Spleen (tissue), 11 donors: Measurements from ENCODE around the gene ITM2C. TPM values are rescaled to one million over a fixed set of nuclear protein-coding genes. Genes with fewer than 3 reads are reported as not detected.
A peak's percentile ranks its signal among the peaks of the same experiment; 100 is the strongest.

Source experiments
- DNase-seq: peaks from one replicate; pipeline ENCODE4 v3.0.0-alpha.2; 2020
- H3K27ac ChIP-seq, 8 donors: fragments of 200-600 bp; sonication (generic) in 7 of 8; 1 replicate in 4 of 8; 2 replicates in 4 of 8; pipeline versions ENCODE4 v1.5.0 to v1.8.0; 2016 to 2021; ENCODE audit warnings: inconsistent platforms in 4 of 8, mild to moderate bottlenecking in 4 of 8, moderate library complexity in 1 of 8
- H3K27me3 ChIP-seq, 7 donors: fragments of 200-600 bp; sonication (generic) in 6 of 7; replicated peaks in 1 of 7; 1 replicate in 4 of 7; 2 replicates in 3 of 7; pipeline versions ENCODE4 v1.5.0 to v1.8.0; 2016 to 2021; ENCODE audit warnings: inconsistent platforms in 3 of 7, mild to moderate bottlenecking in 1 of 7
- H3K36me3 ChIP-seq, 6 donors: fragments of 200-600 bp; sonication (generic) in 5 of 6; 1 replicate in 4 of 6; 2 replicates in 2 of 6; pipeline versions ENCODE4 v1.5.0 to v1.8.0; 2016 to 2021; ENCODE audit warnings: inconsistent platforms in 2 of 6
- H3K4me1 ChIP-seq, 6 donors: fragments of 200-600 bp; sonication (generic) in 5 of 6; 1 replicate in 3 of 6; 2 replicates in 3 of 6; pipeline versions ENCODE4 v1.5.0 to v1.8.0; 2016 to 2021; ENCODE audit warnings: inconsistent platforms in 3 of 6
- H3K4me3 ChIP-seq, 8 donors: fragments of 200-600 bp; sonication (generic) in 7 of 8; 1 replicate in 4 of 8; 2 replicates in 4 of 8; pipeline versions ENCODE4 v1.5.0 to v1.8.0; 2016 to 2021; ENCODE audit warnings: inconsistent platforms in 4 of 8, mild to moderate bottlenecking in 4 of 8, moderate library complexity in 2 of 8
- H3K9me3 ChIP-seq, 8 donors: fragments of 200-600 bp; sonication (generic) in 7 of 8; 1 replicate in 4 of 8; 2 replicates in 4 of 8; pipeline versions ENCODE4 v1.5.0 to v1.8.0; 2016 to 2021; ENCODE audit warnings: inconsistent platforms in 4 of 8
- CTCF ChIP-seq, 11 experiments: fragments of 200-600 bp in 7 of 11; fragments of 450-650 bp in 4 of 11; sonication (generic) in 4 of 11; IDR thresholded peaks in 8 of 11; conservative IDR thresholded peaks in 3 of 11; 1 replicate in 7 of 11; 2 replicates in 4 of 11; pipeline versions ENCODE4 v1.4.0 to v1.8.0; 2016 to 2021; ENCODE audit warnings: antibody characterized with exemption in 11 of 11, inconsistent platforms in 4 of 11, mild to moderate bottlenecking in 1 of 11
- POLR2A ChIP-seq, 3 donors: fragments of 450-650 bp; IDR thresholded peaks; one replicate each; pipeline ENCODE4 v1.5.1; 2017; ENCODE audit warnings: antibody characterized with exemption in 3 of 3, mild to moderate bottlenecking in 1 of 3
- POLR2AphosphoS5 ChIP-seq, 3 donors: sonication (generic); formaldehyde crosslinking; IDR thresholded peaks; one replicate each; pipeline ENCODE4 v1.5.1; 2017; ENCODE audit warnings: antibody characterized with exemption in 3 of 3
- WGBS, 5 donors: extraction: QIAGEN DNeasy Blood & Tissue Kit in 3 of 5; methylation state at CpG; one replicate each; pipeline versions ENCODE4 v1.1.5 to v1.1.7; 2013 to 2018; 5-methylcytosine and 5-hydroxymethylcytosine counted together
- intact Hi-C: fragments of 100-400 bp; cut with DNase I; formaldehyde crosslinking; loops from one replicate; pipeline ENCODE4 v1.15.0; 2023; ENCODE audit warnings: low total_unique reads
- polyA plus RNA-seq, 3 donors: library from polyadenylated mRNA; stranded (reverse); fragments of 200-250 nt; gene quantifications; one replicate each; pipeline ENCODE4 v1.2.1, GENCODE V29; 2013
- total RNA-seq, 7 donors: library from RNA; depleted of rRNA in 3 of 7; stranded (reverse); fragments of >200 nt in 3 of 7; fragmentation: NEBNext Ultra II Directional in 4 of 7; extraction: Animal tissue kit (Norgen Biotek cat#: 25700) in 4 of 7; gene quantifications; one replicate each; pipeline versions ENCODE4 v1.1.0 to v1.2.1, GENCODE V29; 2016 to 2021
- donor health status: healthy with polysubstance abuse.
- donor health status: DM: no; HTN: no; CAD: no; lungs with moderate emphysema.
- donor health status: DM: no; HTN: no; CAD: no.
- donor health status: Bipolar disorder and iron deficiency.
- donor health status: healthy.
- donor health status: DM: no; HTN: no; CAD: no.
- donor health status: DM: yes; HTN: yes; CAD: no.

Gene ITM2C
- total and polyA plus RNA-seq, 10 donors, result 58.5 to 150 (median 93.7) TPM

GRCh38 chr2:230891064-230891463 is 26.3 kb downstream of the ITM2C start:
- peaks cover 12 to 56% (median 35%) of the 10 kb centered on the region in 6 donors for H3K4me1 ChIP-seq
- TF ChIP-seq POLR2A (IDR thresholded peaks at IDR 0.05), result no peak
- TF ChIP-seq CTCF (IDR thresholded peaks at IDR 0.05 in 8 of 11, conservative IDR thresholded peaks at IDR 0.05 in 3 of 11), result no peak
- no peak for TF ChIP-seq POLR2AphosphoS5 (IDR thresholded peaks at IDR 0.05)
- WGBS, 5 donors, result 47 to 65% (median 61%) methylated on average over 5 of the region's 5 CpGs
- no peak overlapping the region for H3K27ac ChIP-seq
- DNase-seq, result peak; percentile 27
- H3K4me3 ChIP-seq, result no peak overlapping the region
- peaks cover 0 to 6% (median 0%) of the 10 kb centered on the region in 7 donors for H3K27me3 ChIP-seq
- intact Hi-C loops, result no loop called here
- no peaks in the 10 kb centered on the region for H3K36me3 ChIP-seq
- no peaks in the 10 kb centered on the region for H3K9me3 ChIP-seq

GRCh38 chr2:230891509-230891908 is 26.8 kb downstream of the ITM2C start:
- Histone ChIP-seq H3K4me1 (peaks cover 12 to 55% (median 34%) of the 10 kb centered on the region in 6 donors), H3K4me3 (no peak overlapping the region), H3K9me3 (no peaks in the 10 kb centered on the region), H3K27ac (no peak overlapping the region), H3K36me3 (no peaks in the 10 kb centered on the region), H3K27me3 (peaks cover 0 to 6% (median 0%) of the 10 kb centered on the region in 7 donors)
- intact Hi-C loops, result no loop called here
- no peak for TF ChIP-seq POLR2A (IDR thresholded peaks at IDR 0.05)
- TF ChIP-seq POLR2AphosphoS5 (IDR thresholded peaks at IDR 0.05), result peak in 1 of 3 donors; percentile 39
- no peak for TF ChIP-seq CTCF (IDR thresholded peaks at IDR 0.05 in 8 of 11, conservative IDR thresholded peaks at IDR 0.05 in 3 of 11)
- WGBS, 5 donors, result 36 to 56% (median 51%) methylated on average over 6 of the region's 6 CpGs
- DNase-seq, result peak; percentile 53

- no peak overlapping the region for H3K4me3 ChIP-seq
- no peaks in the 10 kb centered on the region for H3K36me3 ChIP-seq
- peaks cover 0 to 6% (median 0%) of the 10 kb centered on the region in 7 donors for H3K27me3 ChIP-seq
- no peaks in the 10 kb centered on the region for H3K9me3 ChIP-seq
- H3K4me1 ChIP-seq, result peaks cover 12 to 55% (median 34%) of the 10 kb centered on the region in 6 donors
- intact Hi-C loops, result no loop called here
- WGBS, 5 donors, result 10 to 27% (median 23%) methylated on average over 3 to 6 of the region's 6 CpGs
- TF ChIP-seq POLR2A (IDR thresholded peaks at IDR 0.05) (no peak), POLR2AphosphoS5 (IDR thresholded peaks at IDR 0.05) (peak in 1 of 3 donors; percentile 66)
- peak overlapping the region in 5 of 8 donors; percentile 27 to 71 (median 64) for H3K27ac ChIP-seq
- peak; percentile 84 for DNase-seq
These were observed 28.6 kb downstream of the ITM2C start for GRCh38 chr2:230893338-230893737.

DNA sequence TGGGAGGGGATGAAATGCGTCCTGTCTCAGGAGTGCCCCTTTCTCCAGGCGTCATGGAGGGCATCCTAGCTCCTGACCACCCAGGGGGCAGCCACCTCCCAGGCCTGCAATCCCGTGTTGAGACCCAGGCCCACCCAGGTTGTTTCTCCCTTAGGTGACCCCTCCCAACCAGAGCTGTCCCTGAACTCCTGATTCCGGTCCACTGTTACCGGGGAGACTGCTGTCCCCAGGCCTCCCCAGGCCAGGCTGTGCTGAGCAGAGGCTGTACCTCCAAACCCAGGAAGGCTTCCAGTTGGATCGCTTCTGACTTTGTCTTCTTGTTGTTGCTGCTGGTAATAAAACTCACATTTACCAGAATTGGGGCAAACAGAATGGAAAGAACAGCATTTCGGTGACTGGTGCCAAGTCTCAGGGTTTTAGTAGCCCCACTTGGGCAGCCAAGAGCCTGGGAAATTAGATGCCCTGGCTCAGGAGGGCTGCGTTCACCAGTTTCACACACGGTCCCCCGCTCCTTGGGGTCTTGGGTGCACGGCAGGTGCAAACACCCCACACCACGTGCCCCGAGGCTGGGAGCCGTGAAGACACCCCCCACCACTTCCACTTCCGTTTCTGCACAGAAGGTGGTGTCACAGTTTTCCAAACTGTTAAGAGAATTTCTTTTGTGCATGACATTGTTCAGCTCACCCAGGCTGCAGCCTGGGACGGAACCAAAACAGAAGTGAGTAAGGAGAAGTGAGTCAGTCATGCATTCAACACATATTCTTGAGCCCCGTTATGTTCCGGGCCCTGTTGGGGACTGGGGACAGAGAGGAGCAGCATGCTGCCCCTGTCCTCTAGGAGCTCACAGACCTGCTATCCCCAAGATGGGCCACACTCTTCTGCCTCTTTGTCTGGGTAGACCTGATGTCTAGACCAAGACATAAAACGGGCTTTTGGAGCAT is 29.4 kb downstream of the ITM2C start:
- peaks cover 12 to 55% (median 34%) of the 10 kb centered on the region in 6 donors for H3K4me1 ChIP-seq
- H3K36me3 ChIP-seq, result no peaks in the 10 kb centered on the region
- TF ChIP-seq CTCF (IDR thresholded peaks at IDR 0.05 in 8 of 11, conservative IDR thresholded peaks at IDR 0.05 in 3 of 11), result no peak
- TF ChIP-seq POLR2AphosphoS5 (IDR thresholded peaks at IDR 0.05), result peak; percentile 48 to 73 (median 54)
- no peak for TF ChIP-seq POLR2A (IDR thresholded peaks at IDR 0.05)
- peak overlapping the region in 1 of 8 donors; percentile 0 for H3K4me3 ChIP-seq
- peaks cover 0 to 6% (median 0%) of the 10 kb centered on the region in 7 donors for H3K27me3 ChIP-seq
- DNase-seq, result peak; percentile 88
- 43 to 58% (median 54%) methylated on average over 17 to 19 of the region's 19 CpGs for WGBS, 5 donors
- H3K27ac ChIP-seq, result peak overlapping the region in 5 of 8 donors; percentile 27 to 71 (median 64)
- intact Hi-C loops, result no loop called here
- H3K9me3 ChIP-seq, result no peaks in the 10 kb centered on the region
